ENCODE results near the gene OR4D2.

DNA sequence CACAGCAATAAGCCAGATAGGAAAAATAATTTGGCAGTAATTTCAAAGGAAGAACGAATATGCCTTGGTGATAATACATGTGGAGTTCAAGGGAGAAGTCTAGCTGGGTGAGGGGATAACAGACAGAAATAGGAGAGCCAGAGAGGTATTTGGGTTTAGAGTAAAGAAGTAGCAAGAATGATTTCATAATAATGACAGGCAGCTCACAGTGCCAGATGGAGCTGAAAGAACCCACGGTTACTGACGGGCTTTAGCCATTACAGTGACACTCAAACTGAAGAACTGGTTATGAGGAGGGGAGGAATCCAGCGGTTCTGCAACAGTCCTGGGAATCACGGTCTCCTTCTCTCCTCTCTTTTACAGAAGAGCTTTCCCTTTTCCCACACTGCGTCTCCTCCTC is 16.4 kb upstream of the OR4D2 start:
- TF ChIP-seq, protein P1, sequence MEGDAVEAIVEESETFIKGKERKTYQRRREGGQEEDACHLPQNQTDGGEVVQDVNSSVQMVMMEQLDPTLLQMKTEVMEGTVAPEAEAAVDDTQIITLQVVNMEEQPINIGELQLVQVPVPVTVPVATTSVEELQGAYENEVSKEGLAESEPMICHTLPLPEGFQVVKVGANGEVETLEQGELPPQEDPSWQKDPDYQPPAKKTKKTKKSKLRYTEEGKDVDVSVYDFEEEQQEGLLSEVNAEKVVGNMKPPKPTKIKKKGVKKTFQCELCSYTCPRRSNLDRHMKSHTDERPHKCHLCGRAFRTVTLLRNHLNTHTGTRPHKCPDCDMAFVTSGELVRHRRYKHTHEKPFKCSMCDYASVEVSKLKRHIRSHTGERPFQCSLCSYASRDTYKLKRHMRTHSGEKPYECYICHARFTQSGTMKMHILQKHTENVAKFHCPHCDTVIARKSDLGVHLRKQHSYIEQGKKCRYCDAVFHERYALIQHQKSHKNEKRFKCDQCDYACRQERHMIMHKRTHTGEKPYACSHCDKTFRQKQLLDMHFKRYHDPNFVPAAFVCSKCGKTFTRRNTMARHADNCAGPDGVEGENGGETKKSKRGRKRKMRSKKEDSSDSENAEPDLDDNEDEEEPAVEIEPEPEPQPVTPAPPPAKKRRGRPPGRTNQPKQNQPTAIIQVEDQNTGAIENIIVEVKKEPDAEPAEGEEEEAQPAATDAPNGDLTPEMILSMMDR (IDR thresholded peaks at IDR 0.05; ENCODE audit: poor library complexity): no peak
- TF ChIP-seq EZH2phosphoT487 (IDR thresholded peaks at IDR 0.05; ENCODE audit: low read depth, severe bottlenecking, unreplicated experiment): no peak
- TF ChIP-seq EZH2 (IDR thresholded peaks at IDR 0.05; ENCODE audit: borderline replicate concordance): no peak

Data from hepatocyte (in vitro differentiated cells).